ENCODE measurements around the gene PLEKHJ1.

DNA sequence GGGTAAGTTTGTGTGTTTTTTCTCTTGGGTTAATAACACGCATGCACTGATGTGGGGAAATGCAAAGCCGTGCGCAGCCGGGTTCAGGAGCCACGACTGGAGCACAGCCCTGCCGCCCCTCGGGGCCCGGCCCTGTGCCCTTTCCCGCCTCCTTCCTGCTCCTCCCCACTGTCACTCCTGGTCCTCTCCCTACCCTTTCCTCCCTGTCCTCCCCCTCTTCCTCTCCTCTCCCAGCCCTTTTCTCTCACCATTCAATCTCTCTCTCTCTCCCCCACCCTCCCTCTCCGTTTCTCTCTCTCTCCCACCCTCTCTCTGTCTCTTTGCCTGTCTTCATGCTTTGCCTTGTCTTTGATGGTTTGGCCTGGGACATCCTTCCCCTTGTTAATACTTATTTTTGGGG lies 27.2 kb downstream of the PLEKHJ1 start:
- TF ChIP-seq, protein P1, sequence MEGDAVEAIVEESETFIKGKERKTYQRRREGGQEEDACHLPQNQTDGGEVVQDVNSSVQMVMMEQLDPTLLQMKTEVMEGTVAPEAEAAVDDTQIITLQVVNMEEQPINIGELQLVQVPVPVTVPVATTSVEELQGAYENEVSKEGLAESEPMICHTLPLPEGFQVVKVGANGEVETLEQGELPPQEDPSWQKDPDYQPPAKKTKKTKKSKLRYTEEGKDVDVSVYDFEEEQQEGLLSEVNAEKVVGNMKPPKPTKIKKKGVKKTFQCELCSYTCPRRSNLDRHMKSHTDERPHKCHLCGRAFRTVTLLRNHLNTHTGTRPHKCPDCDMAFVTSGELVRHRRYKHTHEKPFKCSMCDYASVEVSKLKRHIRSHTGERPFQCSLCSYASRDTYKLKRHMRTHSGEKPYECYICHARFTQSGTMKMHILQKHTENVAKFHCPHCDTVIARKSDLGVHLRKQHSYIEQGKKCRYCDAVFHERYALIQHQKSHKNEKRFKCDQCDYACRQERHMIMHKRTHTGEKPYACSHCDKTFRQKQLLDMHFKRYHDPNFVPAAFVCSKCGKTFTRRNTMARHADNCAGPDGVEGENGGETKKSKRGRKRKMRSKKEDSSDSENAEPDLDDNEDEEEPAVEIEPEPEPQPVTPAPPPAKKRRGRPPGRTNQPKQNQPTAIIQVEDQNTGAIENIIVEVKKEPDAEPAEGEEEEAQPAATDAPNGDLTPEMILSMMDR (IDR thresholded peaks at IDR 0.05; ENCODE audit: poor library complexity, severe bottlenecking) = no peak
- TF ChIP-seq EZH2 (IDR thresholded peaks at IDR 0.05; ENCODE audit: borderline replicate concordance, insufficient read depth, low read length, poor library complexity, severe bottlenecking) = no peak
- TF ChIP-seq MXI1 (conservative IDR thresholded peaks at IDR 0.05; ENCODE audit: poor library complexity, severe bottlenecking) = no peak

All from neural cell (in vitro differentiated cells).